Esophagus squamous epithelium (tissue), 5 donors: ENCODE measurements around the gene CACNA2D3. TPM values are rescaled to one million over a fixed set of nuclear protein-coding genes. Genes with fewer than 3 reads are reported as not detected.

Experiments
- DNase-seq: peaks from one replicate; lab custom pipeline; 2025; lab: John Stamatoyannopoulos, UW
- H3K27ac ChIP-seq, 4 donors: fragments of 200-600 bp; sonication (generic); one replicate each; pipeline ENCODE4 v1.5.1; 2016 to 2019; ENCODE audit warnings: mild to moderate bottlenecking in 1 of 4
- H3K27me3 ChIP-seq, 4 donors: fragments of 200-600 bp; sonication (generic); 1 replicate in 3 of 4; 2 replicates in 1 of 4; pipeline versions ENCODE4 v1.5.1 to v1.6.0; 2017 to 2021; ENCODE audit warnings: antibody characterized with exemption in 1 of 4
- H3K36me3 ChIP-seq, 3 donors: fragments of 200-600 bp; sonication (generic); one replicate each; pipeline ENCODE4 v1.5.1; 2016 to 2019
- H3K4me1 ChIP-seq, 3 donors: fragments of 200-600 bp; sonication (generic); one replicate each; pipeline ENCODE4 v1.5.1; 2017 to 2019
- H3K4me3 ChIP-seq, 4 donors: fragments of 200-600 bp; sonication (generic); 1 replicate in 3 of 4; 2 replicates in 1 of 4; pipeline ENCODE4 v1.5.1; 2016 to 2019; ENCODE audit warnings: mild to moderate bottlenecking in 2 of 4, moderate library complexity in 1 of 4
- H3K9me3 ChIP-seq, 3 donors: fragments of 200-600 bp; sonication (generic); one replicate each; pipeline ENCODE4 v1.5.1; 2016 to 2019
- POLR2A ChIP-seq, 4 donors: fragments of 450-650 bp; IDR thresholded peaks; one replicate each; pipeline ENCODE4 v1.6.1; 2017; ENCODE audit warnings: antibody characterized with exemption in 4 of 4, mild to moderate bottlenecking in 4 of 4, moderate library complexity in 3 of 4
- WGBS, 2 donors: methylation state at CpG; one replicate each; pipeline ENCODE4 v1.1.5; 2018; 5-methylcytosine and 5-hydroxymethylcytosine counted together
- intact Hi-C: fragments of 100-400 bp; cut with DNase I; formaldehyde crosslinking; loops from one replicate; pipeline ENCODE4 v1.15.0; 2022
- total RNA-seq, 4 donors: library from RNA; depleted of rRNA; stranded (reverse); fragments of >200 nt; gene quantifications; one replicate each; pipeline ENCODE4 v1.1.0, GENCODE V29; 2016
- TF ChIP-seq, protein P1 (sequence below), 6 experiments: fragments of 450-650 bp in 4 of 6; fragments of 200-600 bp in 2 of 6; sonication (generic) in 2 of 6; IDR thresholded peaks; one replicate each; pipeline ENCODE4 v1.5.1; 2016 to 2019; ENCODE audit warnings: antibody characterized with exemption in 6 of 6, mild to moderate bottlenecking in 4 of 6, moderate library complexity in 4 of 6
- donor health status: DM: yes; HTN: yes; CAD: no.

CACNA2D3 gene
- total RNA-seq, 4 donors from 2014 or later: 1.2 to 7.1 (median 5.1) TPM

DNA sequence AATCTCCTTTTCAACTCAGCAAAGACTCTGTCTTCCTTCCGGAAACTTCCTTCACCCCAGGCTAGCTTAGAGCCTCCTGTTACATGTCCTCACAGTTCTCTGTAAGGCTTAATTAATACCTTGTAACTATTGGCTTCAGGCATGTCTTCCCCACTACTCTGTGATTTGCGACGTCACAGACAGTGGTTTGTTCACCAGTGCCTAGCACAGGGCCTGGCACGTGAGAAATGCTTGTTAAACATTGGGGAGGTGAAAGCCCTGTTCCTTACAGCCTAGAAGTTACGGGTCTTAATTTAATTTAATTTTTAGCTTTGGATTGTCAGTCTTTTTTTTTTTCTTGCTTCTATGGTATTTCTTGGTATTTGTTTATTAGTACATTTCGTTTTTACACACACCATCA lies 36.4 kb upstream of the CACNA2D3 start:
- 58 to 61% methylated on average over 6 of the region's 6 CpGs for whole genome bisulfite sequencing, 2 donors
- H3K27me3 ChIP-seq: peaks cover 0 to 51% (median 3%) of the 10 kb centered on the region in 4 donors
- no peak overlapping the region for H3K4me3 ChIP-seq
- intact Hi-C loops: no loop called here
- TF ChIP-seq POLR2A (IDR thresholded peaks at IDR 0.05): no peak
- TF ChIP-seq, protein P1, sequence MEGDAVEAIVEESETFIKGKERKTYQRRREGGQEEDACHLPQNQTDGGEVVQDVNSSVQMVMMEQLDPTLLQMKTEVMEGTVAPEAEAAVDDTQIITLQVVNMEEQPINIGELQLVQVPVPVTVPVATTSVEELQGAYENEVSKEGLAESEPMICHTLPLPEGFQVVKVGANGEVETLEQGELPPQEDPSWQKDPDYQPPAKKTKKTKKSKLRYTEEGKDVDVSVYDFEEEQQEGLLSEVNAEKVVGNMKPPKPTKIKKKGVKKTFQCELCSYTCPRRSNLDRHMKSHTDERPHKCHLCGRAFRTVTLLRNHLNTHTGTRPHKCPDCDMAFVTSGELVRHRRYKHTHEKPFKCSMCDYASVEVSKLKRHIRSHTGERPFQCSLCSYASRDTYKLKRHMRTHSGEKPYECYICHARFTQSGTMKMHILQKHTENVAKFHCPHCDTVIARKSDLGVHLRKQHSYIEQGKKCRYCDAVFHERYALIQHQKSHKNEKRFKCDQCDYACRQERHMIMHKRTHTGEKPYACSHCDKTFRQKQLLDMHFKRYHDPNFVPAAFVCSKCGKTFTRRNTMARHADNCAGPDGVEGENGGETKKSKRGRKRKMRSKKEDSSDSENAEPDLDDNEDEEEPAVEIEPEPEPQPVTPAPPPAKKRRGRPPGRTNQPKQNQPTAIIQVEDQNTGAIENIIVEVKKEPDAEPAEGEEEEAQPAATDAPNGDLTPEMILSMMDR (IDR thresholded peaks at IDR 0.05): no peak
- no peak overlapping the region for H3K27ac ChIP-seq
- no peaks in the 10 kb centered on the region for H3K9me3 ChIP-seq
- H3K4me1 ChIP-seq: peaks cover 0 to 8% (median 4%) of the 10 kb centered on the region in 3 donors
- no peak for DNase-seq
- no peaks in the 10 kb centered on the region for H3K36me3 ChIP-seq

DNA sequence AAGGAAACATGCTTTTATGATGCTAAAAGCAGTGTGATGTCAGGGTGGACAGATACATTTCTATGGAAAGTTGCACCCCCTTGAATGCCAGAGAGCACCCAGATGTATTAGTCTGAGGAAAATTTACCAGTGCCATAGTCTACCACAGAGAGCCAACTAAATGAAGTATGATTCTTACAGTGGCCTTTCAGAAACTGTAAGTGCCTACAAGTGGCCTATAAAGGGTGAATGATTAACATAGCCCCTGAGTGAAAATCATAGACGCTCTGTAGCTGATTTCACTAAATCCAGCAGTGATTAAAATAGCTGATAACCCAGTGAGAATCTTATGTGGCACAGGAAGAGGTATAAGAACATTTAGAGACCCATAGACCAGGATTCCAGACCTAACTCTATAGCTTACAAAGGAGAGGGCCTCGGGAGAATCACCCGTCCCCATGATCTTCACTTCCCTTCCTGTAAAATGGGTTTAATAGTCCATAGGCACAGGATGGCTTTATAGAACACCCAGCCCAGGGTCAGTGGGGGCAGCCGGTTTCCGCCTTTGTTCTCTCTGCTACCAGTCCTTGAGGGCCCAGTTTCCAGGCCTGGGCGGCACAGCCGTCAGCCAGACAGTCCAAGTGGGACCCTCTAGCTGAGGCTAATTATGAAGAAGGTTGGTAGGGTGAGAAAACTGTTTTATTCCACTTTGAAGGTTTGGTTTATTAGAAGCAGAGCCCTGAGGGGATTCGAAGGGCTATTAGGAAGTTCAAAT lies 35.5 kb upstream of the CACNA2D3 start:
- Histone ChIP-seq H3K27ac (no peak overlapping the region), H3K27me3 (peaks cover 0 to 51% (median 3%) of the 10 kb centered on the region in 4 donors), H3K4me3 (no peak overlapping the region), H3K9me3 (no peaks in the 10 kb centered on the region), H3K4me1 (peaks cover 0 to 8% (median 4%) of the 10 kb centered on the region in 3 donors), H3K36me3 (no peaks in the 10 kb centered on the region)
- 88 to 93% methylated on average over 8 of the region's 8 CpGs for WGBS, 2 donors
- DNase-seq: no peak
- intact Hi-C loops: no loop called here
- TF ChIP-seq POLR2A (IDR thresholded peaks at IDR 0.05): no peak
- TF ChIP-seq, protein P1 (IDR thresholded peaks at IDR 0.05): no peak

DNA sequence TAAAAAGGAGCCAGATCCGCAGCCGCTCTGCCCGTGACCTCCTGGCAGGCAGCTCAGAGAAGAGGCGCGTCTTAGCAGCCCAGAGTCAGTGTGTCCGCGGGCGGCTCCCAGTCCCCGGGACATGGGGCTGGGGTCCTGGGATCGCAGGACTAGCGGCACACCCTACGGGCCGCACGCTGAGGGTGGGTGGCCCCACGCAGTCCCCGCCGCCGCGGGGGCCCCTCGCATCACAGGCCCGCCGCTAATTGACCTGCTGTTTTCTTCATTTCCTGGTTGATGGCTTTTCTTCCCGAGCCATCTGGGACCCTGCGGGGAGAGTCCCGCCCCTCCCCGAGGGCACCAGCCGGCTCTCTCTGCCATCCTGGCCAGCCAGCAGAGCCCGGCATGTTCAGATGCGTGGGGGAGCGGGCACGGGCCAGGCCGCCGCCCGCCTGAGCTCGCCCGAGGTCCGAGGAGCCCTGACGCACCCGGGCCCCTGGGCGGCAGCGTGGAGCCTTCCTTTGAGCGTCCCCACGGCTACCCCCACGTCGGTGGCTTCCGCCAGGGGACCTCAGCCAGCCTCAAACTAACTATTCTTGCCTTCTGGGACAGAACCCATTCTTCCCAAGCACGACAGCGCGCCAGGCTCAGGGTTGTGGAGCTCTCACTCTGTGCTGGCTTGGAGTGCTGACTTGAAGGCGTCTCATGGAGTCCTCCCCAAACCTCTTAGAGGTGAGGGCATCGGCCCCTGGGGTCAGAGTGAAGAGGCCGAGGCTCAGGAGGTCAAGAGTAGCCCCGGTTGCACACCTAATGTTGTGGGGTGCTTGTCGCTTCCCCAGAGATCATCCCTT lies 34.6 kb upstream of the CACNA2D3 start:
- H3K27ac ChIP-seq: no peak overlapping the region
- no peak for DNase-seq
- intact Hi-C loops: no loop called here
- H3K27me3 ChIP-seq: peaks cover 0 to 56% (median 3%) of the 10 kb centered on the region in 4 donors
- peak overlapping the region in 2 of 4 donors; percentile 23 to 46 for H3K4me3 ChIP-seq
- TF ChIP-seq, protein P1 (IDR thresholded peaks at IDR 0.05): no peak
- no peak for TF ChIP-seq POLR2A (IDR thresholded peaks at IDR 0.05)
- H3K36me3 ChIP-seq: no peaks in the 10 kb centered on the region
- 35 to 42% methylated on average over 4 to 19 of the region's 54 CpGs for WGBS, 2 donors
- no peaks in the 10 kb centered on the region for H3K9me3 ChIP-seq
- peaks cover 0 to 8% (median 4%) of the 10 kb centered on the region in 3 donors for H3K4me1 ChIP-seq

DNA sequence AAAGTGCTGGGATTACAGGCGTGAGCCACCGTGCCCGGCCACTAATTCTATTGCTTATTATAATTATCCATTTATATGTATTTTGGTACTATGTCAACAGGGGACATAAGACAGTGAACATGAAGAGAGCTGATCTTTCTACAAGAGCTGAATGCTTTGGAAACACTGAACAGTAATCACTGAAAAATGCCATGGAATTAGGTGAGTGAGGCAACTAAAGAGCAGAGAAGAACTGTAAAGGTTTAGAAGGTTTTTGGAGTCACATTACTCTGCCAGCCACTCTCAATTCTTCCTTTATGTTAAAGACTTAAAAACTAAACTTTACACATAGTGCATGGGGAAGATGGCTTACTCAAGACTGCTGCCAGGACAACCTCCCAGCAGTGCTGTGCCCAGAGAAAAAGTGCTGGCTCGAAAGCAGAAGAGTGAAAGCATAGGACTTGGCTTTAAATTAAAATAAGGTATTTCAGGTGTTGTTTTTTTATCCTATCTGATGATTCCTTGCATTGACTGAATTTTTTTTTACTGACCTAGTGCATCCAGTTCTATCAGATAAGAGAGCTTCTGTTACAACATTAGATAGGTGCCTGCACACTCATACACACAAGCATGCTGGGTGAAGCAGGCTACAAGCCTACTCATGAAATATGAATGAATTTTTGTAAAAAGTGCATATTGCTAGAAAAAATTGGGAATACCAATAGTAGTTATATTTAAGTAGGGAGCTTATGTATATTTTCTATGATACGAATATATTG lies 28.7 kb upstream of the CACNA2D3 start:
- Histone ChIP-seq H3K27ac (no peak overlapping the region), H3K36me3 (no peaks in the 10 kb centered on the region), H3K9me3 (no peaks in the 10 kb centered on the region), H3K4me1 (no peaks in the 10 kb centered on the region), H3K27me3 (peaks cover 0 to 16% (median 0%) of the 10 kb centered on the region in 4 donors), H3K4me3 (no peak overlapping the region)
- WGBS, 2 donors: 84% methylated on average over 4 to 5 of the region's 5 CpGs
- DNase-seq: no peak
- TF ChIP-seq, protein P1 (IDR thresholded peaks at IDR 0.05): no peak
- TF ChIP-seq POLR2A (IDR thresholded peaks at IDR 0.05): no peak
- intact Hi-C loops: no loop called here
